Gastrocnemius medialis (tissue), 4 donors: ENCODE data around the gene TDRD12.
"Not testable (repeated sequence)": the region's sequence is repeated elsewhere in the genome, so short reads cannot be mapped to it uniquely, and the experiment has no call there.

Source experiments
- POLR2A ChIP-seq, 2 donors: fragments of 450-650 bp; IDR thresholded peaks; one replicate each; pipeline ENCODE4 v1.6.1; 2017; ENCODE audit warnings: antibody characterized with exemption in 2 of 2, mild to moderate bottlenecking in 2 of 2, moderate library complexity in 2 of 2
- TF ChIP-seq, protein P1 (sequence below), 5 experiments: fragments of 450-650 bp in 3 of 5; fragments of 200-600 bp in 2 of 5; sonication (generic) in 2 of 5; IDR thresholded peaks in 4 of 5; conservative IDR thresholded peaks in 1 of 5; 1 replicate in 4 of 5; 2 replicates in 1 of 5; pipeline ENCODE4 v1.5.1; 2016 to 2019; ENCODE audit warnings: antibody characterized with exemption in 5 of 5, mild to moderate bottlenecking in 3 of 5, moderate library complexity in 3 of 5

DNA sequence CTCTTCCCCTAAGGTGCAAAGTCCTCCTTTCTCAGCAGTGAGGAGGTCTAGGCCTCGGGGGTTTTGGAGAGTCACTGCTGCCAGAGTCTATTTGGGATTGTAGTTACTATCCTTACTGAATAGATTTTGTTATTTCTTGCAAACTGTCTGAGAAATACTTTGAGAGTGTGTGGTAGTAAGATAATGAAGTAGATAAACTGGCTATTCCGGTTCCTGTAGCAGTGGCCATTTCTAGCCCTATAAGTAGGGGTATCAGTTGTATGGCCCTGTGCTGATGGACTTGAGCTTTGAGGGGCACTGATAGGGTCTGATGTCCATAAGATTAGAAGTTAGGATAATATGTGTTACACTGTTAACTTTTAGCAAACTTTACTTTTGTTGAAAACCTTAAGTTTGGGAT lies 25.3 kb upstream of the TDRD12 start:
- not testable (repeated sequence) for TF ChIP-seq POLR2A (IDR thresholded peaks at IDR 0.05)
- TF ChIP-seq, protein P1, sequence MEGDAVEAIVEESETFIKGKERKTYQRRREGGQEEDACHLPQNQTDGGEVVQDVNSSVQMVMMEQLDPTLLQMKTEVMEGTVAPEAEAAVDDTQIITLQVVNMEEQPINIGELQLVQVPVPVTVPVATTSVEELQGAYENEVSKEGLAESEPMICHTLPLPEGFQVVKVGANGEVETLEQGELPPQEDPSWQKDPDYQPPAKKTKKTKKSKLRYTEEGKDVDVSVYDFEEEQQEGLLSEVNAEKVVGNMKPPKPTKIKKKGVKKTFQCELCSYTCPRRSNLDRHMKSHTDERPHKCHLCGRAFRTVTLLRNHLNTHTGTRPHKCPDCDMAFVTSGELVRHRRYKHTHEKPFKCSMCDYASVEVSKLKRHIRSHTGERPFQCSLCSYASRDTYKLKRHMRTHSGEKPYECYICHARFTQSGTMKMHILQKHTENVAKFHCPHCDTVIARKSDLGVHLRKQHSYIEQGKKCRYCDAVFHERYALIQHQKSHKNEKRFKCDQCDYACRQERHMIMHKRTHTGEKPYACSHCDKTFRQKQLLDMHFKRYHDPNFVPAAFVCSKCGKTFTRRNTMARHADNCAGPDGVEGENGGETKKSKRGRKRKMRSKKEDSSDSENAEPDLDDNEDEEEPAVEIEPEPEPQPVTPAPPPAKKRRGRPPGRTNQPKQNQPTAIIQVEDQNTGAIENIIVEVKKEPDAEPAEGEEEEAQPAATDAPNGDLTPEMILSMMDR (IDR thresholded peaks at IDR 0.05 in 4 of 5, conservative IDR thresholded peaks at IDR 0.05 in 1 of 5): not testable (repeated sequence)
